ENCODE results near the gene ANKRD28.

DNA sequence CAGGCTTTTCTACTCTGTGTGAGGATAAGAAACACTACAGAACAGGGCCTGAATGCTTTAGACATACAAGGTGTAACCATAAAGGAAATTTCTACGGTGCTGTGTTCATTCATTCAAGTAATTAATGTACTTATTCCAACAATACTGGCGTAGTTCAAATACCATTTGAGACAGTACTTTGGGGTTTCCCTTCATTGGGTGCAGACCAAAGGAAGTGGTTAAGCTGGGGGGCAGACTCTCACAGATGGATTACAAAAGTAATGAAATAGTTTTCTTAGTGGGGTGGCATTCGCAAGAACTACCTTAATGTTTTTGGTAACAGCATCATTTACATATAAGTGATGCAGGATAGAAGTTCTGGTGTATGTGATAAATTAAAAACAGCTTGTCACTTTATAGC, 130.3 kb downstream of the ANKRD28 start:
- TF ChIP-seq TAF1 (IDR thresholded peaks at IDR 0.05; ENCODE audit: borderline replicate concordance, low read depth, low read length) (no peak), POLR2AphosphoS5 (IDR thresholded peaks at IDR 0.05; ENCODE audit: low read depth, low read length) (no peak), POLR2A (IDR thresholded peaks at IDR 0.05; ENCODE audit: low read depth, low read length) (no peak)
